CD14-positive monocyte (primary cell): ENCODE results near the gene CELSR1. TPM values are rescaled to one million over a fixed set of nuclear protein-coding genes. Genes with fewer than 3 reads are reported as not detected.

Experiments
- DNase-seq, 3 donors: peaks; one replicate each; pipeline ENCODE4 v3.0.0-alpha.2; 2011 to 2022
- H2AFZ ChIP-seq: 2 replicates; pipeline ENCODE4 v1.6.0; 2012; ENCODE audit warnings: mild to moderate bottlenecking, low read depth, low read length, inconsistent platforms; ENCODE audit not compliant: insufficient read depth, poor library complexity, severe bottlenecking
- H3K27ac ChIP-seq, 2 donors: 1 replicate in 1 of 2; 2 replicates in 1 of 2; pipeline ENCODE4 v1.5.1; 2012 to 2013; ENCODE audit warnings: low read length in 2 of 2, control low read depth in 1 of 2, inconsistent platforms in 1 of 2, low read depth in 1 of 2, mild to moderate bottlenecking in 1 of 2
- H3K27me3 ChIP-seq, 2 donors: one replicate each; pipeline versions ENCODE4 v1.6.0 to v1.6.1; 2011 to 2013; ENCODE audit warnings: low read length in 2 of 2; ENCODE audit not compliant: control insufficient read depth in 2 of 2, insufficient read depth in 2 of 2
- H3K36me3 ChIP-seq, 2 donors: replicated peaks in 1 of 2; 1 replicate in 1 of 2; 2 replicates in 1 of 2; pipeline versions ENCODE4 v1.5.1 to v1.6.1; 2012 to 2013; ENCODE audit warnings: low read length in 2 of 2, control low read depth in 1 of 2, inconsistent platforms in 1 of 2, mild to moderate bottlenecking in 1 of 2; ENCODE audit not compliant: insufficient read depth in 2 of 2, control insufficient read depth in 1 of 2
- H3K4me1 ChIP-seq, 2 donors: 1 replicate in 1 of 2; 2 replicates in 1 of 2; pipeline versions ENCODE4 v1.5.1 to v1.6.1; 2012 to 2013; ENCODE audit warnings: low read length in 2 of 2, control low read depth in 1 of 2, inconsistent platforms in 1 of 2, mild to moderate bottlenecking in 1 of 2, moderate library complexity in 1 of 2; ENCODE audit not compliant: insufficient read depth in 2 of 2, control insufficient read depth in 1 of 2
- H3K4me2 ChIP-seq: replicated peaks from 2 replicates; pipeline ENCODE3; 2012; ENCODE audit warnings: low read length, moderate library complexity, mild to moderate bottlenecking; ENCODE audit not compliant: poor library complexity, severe bottlenecking; ENCODE audit errors: extremely low read depth
- H3K4me3 ChIP-seq, 3 experiments: fragments of 200-600 bp in 1 of 3; sonication (generic) in 1 of 3; replicated peaks in 1 of 3; 1 replicate in 2 of 3; 2 replicates in 1 of 3; pipeline ENCODE4 v1.5.1; 2011 to 2013; ENCODE audit warnings: low read length in 3 of 3, mild to moderate bottlenecking in 3 of 3, control low read depth in 2 of 3, low read depth in 2 of 3, inconsistent platforms in 1 of 3, moderate library complexity in 1 of 3
- H3K79me2 ChIP-seq: 2 replicates; pipeline ENCODE4 v1.6.0; 2012; ENCODE audit warnings: mild to moderate bottlenecking, control low read depth, inconsistent platforms, low read length, moderate library complexity; ENCODE audit not compliant: insufficient read depth
- H3K9ac ChIP-seq: 2 replicates; pipeline ENCODE4 v1.6.0; 2017; ENCODE audit warnings: low read length, mild to moderate bottlenecking; ENCODE audit not compliant: insufficient read depth, poor library complexity, severe bottlenecking
- H3K9me3 ChIP-seq, 2 donors: replicated peaks in 1 of 2; 1 replicate in 1 of 2; 2 replicates in 1 of 2; pipeline versions ENCODE4 v1.5.1 to v1.6.1; 2012 to 2013; ENCODE audit warnings: low read length in 2 of 2, control low read depth in 1 of 2; ENCODE audit not compliant: control insufficient read depth in 1 of 2, insufficient read depth in 1 of 2
- H4K20me1 ChIP-seq: 2 replicates; pipeline ENCODE4 v1.6.0; 2012; ENCODE audit warnings: mild to moderate bottlenecking, low read length, control low read depth, moderate library complexity; ENCODE audit not compliant: insufficient read depth
- H3K27ac Mint-ChIP-seq, 7 donors: one replicate each; pipeline ENCODE4 v1.8.0; 2020; ENCODE audit warnings: mild to moderate bottlenecking in 7 of 7, mixed read lengths in 7 of 7, moderate library complexity in 6 of 7, inconsistent platforms in 2 of 7
- H3K27me3 Mint-ChIP-seq, 3 donors: one replicate each; pipeline ENCODE4 v1.8.0; 2021 to 2022; ENCODE audit warnings: low read depth in 3 of 3, mild to moderate bottlenecking in 3 of 3, mixed read lengths in 3 of 3, moderate library complexity in 3 of 3, inconsistent platforms in 1 of 3
- H3K36me3 Mint-ChIP-seq, 2 donors: one replicate each; pipeline ENCODE4 v1.8.0; 2020; ENCODE audit warnings: mixed read lengths in 2 of 2, inconsistent platforms in 1 of 2, mild to moderate bottlenecking in 1 of 2
- H3K4me1 Mint-ChIP-seq: one replicate; pipeline ENCODE4 v1.8.0; 2020; ENCODE audit warnings: mild to moderate bottlenecking, mixed read lengths
- H3K4me3 Mint-ChIP-seq, 2 donors: one replicate each; pipeline ENCODE4 v1.8.0; 2020; ENCODE audit warnings: mild to moderate bottlenecking in 2 of 2, mixed read lengths in 2 of 2, moderate library complexity in 1 of 2
- H3K9me3 Mint-ChIP-seq, 7 donors: one replicate each; pipeline ENCODE4 v1.8.0; 2020 to 2022; ENCODE audit warnings: mixed read lengths in 7 of 7, mild to moderate bottlenecking in 6 of 7, moderate library complexity in 6 of 7, inconsistent platforms in 2 of 7
- WGBS: methylation state at CpG from one replicate; pipeline ENCODE4 v1.1.5; 2013; ENCODE audit warnings: missing lambda C conversion rate; ENCODE audit not compliant: insufficient coverage; 5-methylcytosine and 5-hydroxymethylcytosine counted together
- intact Hi-C, 2 donors: fragments of 100-400 bp; cut with micrococcal nuclease; formaldehyde crosslinking; loops; one replicate each; pipeline versions ENCODE4 v1.15.0 to v1.15.1; 2023
- polyA plus RNA-seq, 3 donors: library from polyadenylated mRNA; depleted of rRNA in 1 of 3; unstranded in 2 of 3; stranded (reverse) in 1 of 3; fragments of 300-500 nt in 2 of 3; fragments of >200 nt in 1 of 3; fragmentation: Illumina TruSeq in 2 of 3; gene quantifications; 1 replicate in 2 of 3; 2 replicates in 1 of 3; pipeline ENCODE4 v1.2.3, GENCODE V29; 2012 to 2021
- TF ChIP-seq, protein P1 (sequence below): fragments of 200-600 bp; IDR thresholded peaks from one replicate; pipeline ENCODE4 v1.8.0; 2022; ENCODE audit warnings: antibody characterized with exemption, mild to moderate bottlenecking

Gene CELSR1
- polyA plus RNA-seq, 3 donors: 0.16 TPM; not detected in 2

DNA sequence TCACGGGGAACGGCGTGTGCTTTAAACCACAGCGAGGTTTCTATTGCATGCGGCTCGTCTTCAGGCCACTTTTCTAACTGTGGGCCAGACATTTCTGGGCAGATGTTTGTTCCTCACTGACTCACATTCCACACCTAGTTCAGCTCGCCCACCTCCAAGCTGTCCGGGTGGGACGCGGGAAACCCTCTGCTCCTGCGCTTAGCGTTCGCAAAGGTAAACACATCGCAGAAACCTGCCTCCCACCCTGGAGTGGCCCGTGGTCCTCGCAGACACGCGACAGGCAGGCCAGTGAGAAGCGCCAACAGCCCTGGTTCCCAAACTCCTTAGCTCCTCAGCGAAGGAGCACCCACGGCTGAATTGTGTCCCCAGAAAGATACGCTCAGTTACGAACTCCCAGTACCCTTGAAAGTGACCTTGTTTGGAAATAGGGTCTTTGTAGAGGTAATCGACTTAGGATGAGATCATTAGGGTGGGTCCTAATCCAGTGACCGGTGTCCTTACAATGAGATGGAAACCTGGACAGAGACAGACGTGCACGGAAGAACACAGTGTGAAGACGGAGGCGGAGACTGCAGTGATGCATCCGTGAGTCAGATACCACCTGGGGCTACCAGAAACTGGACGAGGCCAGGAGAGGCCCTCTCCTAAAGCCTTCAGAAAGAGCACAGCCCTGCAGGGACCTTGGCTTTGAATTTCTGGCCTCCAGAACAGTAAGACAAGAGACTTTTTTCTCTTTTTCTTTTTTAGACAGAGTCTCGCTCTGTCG is 82.7 kb downstream of the CELSR1 start:
- H3K9me3 ChIP-seq: no peaks in the 10 kb centered on the region
- intact Hi-C loops: no loop called here
- no peaks in the 10 kb centered on the region for H3K4me1 Mint-ChIP-seq
- H3K4me2 ChIP-seq: no peak overlapping the region
- H3K79me2 ChIP-seq: no peaks in the 10 kb centered on the region
- no peak for DNase-seq
- no peak overlapping the region for H2AFZ ChIP-seq
- H3K9me3 Mint-ChIP-seq: peaks cover 0 to 4% (median 0%) of the 10 kb centered on the region in 7 donors
- H3K27ac Mint-ChIP-seq: no peak overlapping the region
- H3K27me3 ChIP-seq: no peaks in the 10 kb centered on the region
- H3K4me3 ChIP-seq: no peak overlapping the region
- no peaks in the 10 kb centered on the region for H3K4me1 ChIP-seq
- H3K36me3 Mint-ChIP-seq: no peaks in the 10 kb centered on the region
- no peak overlapping the region for H3K4me3 Mint-ChIP-seq
- H3K36me3 ChIP-seq: no peaks in the 10 kb centered on the region
- H3K27me3 Mint-ChIP-seq: peaks cover 1 to 5% (median 4%) of the 10 kb centered on the region in 3 donors
- H3K9ac ChIP-seq: no peak overlapping the region
- 93% methylated on average over 33 of the region's 33 CpGs for WGBS
- H4K20me1 ChIP-seq: no peaks in the 10 kb centered on the region
- no peak overlapping the region for H3K27ac ChIP-seq
- TF ChIP-seq, protein P1, sequence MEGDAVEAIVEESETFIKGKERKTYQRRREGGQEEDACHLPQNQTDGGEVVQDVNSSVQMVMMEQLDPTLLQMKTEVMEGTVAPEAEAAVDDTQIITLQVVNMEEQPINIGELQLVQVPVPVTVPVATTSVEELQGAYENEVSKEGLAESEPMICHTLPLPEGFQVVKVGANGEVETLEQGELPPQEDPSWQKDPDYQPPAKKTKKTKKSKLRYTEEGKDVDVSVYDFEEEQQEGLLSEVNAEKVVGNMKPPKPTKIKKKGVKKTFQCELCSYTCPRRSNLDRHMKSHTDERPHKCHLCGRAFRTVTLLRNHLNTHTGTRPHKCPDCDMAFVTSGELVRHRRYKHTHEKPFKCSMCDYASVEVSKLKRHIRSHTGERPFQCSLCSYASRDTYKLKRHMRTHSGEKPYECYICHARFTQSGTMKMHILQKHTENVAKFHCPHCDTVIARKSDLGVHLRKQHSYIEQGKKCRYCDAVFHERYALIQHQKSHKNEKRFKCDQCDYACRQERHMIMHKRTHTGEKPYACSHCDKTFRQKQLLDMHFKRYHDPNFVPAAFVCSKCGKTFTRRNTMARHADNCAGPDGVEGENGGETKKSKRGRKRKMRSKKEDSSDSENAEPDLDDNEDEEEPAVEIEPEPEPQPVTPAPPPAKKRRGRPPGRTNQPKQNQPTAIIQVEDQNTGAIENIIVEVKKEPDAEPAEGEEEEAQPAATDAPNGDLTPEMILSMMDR: no peak

DNA sequence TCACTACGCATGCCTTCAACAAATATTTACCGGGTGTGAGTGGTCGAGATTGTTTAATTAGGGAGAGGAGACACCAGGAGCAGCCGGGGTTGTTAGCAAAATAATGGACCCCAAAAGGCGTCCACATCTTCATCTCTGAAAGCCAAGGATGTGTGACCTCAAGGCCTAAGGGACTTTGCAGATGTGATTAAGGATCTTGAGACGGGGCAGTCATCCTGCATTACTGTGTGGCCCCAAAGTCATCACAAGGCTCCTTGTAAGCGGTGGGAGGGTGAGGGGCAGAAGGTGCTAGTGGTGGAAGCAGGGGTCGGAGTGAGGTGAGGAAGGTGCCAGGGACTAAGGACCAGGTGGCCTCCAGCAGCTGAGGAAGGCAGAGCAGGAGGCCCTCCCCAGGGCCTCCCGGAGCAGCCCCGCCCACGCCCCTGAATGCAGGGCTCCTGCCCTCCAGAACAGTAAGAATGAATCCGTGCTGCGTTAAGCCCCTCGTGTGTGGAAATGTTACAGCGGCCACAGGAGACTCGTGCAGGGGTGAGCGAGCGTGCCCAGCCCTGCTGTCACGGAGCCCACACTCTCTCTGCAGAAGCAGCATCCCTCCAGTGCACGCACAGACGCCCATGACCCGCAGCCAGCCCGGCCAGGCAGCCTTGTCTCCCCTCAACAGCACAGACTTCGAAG is 83.5 kb downstream of the CELSR1 start:
- H3K27ac Mint-ChIP-seq: no peak overlapping the region
- H3K9me3 Mint-ChIP-seq: peaks cover 0 to 3% (median 0%) of the 10 kb centered on the region in 7 donors
- no peaks in the 10 kb centered on the region for H3K36me3 Mint-ChIP-seq
- Histone ChIP-seq H3K4me2 (no peak overlapping the region), H3K79me2 (no peaks in the 10 kb centered on the region), H3K27me3 (no peaks in the 10 kb centered on the region), H3K9ac (no peak overlapping the region), H3K4me3 (no peak overlapping the region), H2AFZ (no peak overlapping the region), H4K20me1 (no peaks in the 10 kb centered on the region), H3K9me3 (no peaks in the 10 kb centered on the region), H3K4me1 (no peaks in the 10 kb centered on the region), H3K27ac (no peak overlapping the region), H3K36me3 (no peaks in the 10 kb centered on the region)
- no peak overlapping the region for H3K4me3 Mint-ChIP-seq
- H3K27me3 Mint-ChIP-seq: peaks cover 3 to 7% (median 3%) of the 10 kb centered on the region in 3 donors
- H3K4me1 Mint-ChIP-seq: no peaks in the 10 kb centered on the region
- no peak for DNase-seq
- TF ChIP-seq, protein P1: no peak
- intact Hi-C loops: no loop called here
- WGBS: 93% methylated on average over 24 of the region's 24 CpGs
